Neural progenitor cell (in vitro differentiated cells): ENCODE results near the gene TRAK1. TPM values are rescaled to one million over a fixed set of nuclear protein-coding genes. Genes with fewer than 3 reads are reported as not detected.
"Not testable (repeated sequence)": the region's sequence is repeated elsewhere in the genome, so short reads cannot be mapped to it uniquely, and the experiment has no call there.

ENCODE experiments used
- DNase-seq: peaks from one replicate; pipeline ENCODE4 v3.0.0-alpha.2; 2016; ENCODE audit warnings: low spot score
- H2AFZ ChIP-seq: fragments of 200-600 bp; sonication (generic); replicated peaks from 2 replicates; pipeline ENCODE4 v1.6.1; 2016; ENCODE audit warnings: antibody characterized with exemption
- H3F3A ChIP-seq: fragments of 200-600 bp; sonication (generic); 2 replicates; pipeline ENCODE4 v1.6.1; 2016; ENCODE audit warnings: antibody characterized with exemption, low read depth
- H3K27ac ChIP-seq: fragments of 200-600 bp; sonication (generic); 2 replicates; pipeline ENCODE4 v1.5.1; 2016; ENCODE audit warnings: mild to moderate bottlenecking
- H3K27me3 ChIP-seq: fragments of 200-600 bp; sonication (generic); 2 replicates; pipeline ENCODE4 v1.6.1; 2016; ENCODE audit warnings: mild to moderate bottlenecking, moderate library complexity
- H3K36me3 ChIP-seq: fragments of 200-600 bp; sonication (generic); 2 replicates; pipeline ENCODE4 v1.5.1; 2016
- H3K4me1 ChIP-seq: fragments of 200-600 bp; sonication (generic); 2 replicates; pipeline ENCODE4 v1.6.1; 2016; ENCODE audit warnings: mixed run types
- H3K4me2 ChIP-seq: fragments of 200-600 bp; sonication (generic); 2 replicates; pipeline ENCODE4 v1.6.1; 2016
- H3K4me3 ChIP-seq: fragments of 200-600 bp; sonication (generic); 2 replicates; pipeline ENCODE4 v1.5.1; 2016
- H3K79me2 ChIP-seq: fragments of 200-600 bp; sonication (generic); 2 replicates; pipeline ENCODE4 v1.6.1; 2016; ENCODE audit warnings: low read depth
- H3K9ac ChIP-seq: fragments of 200-600 bp; sonication (generic); 2 replicates; pipeline ENCODE4 v1.6.1; 2016
- H3K9me3 ChIP-seq: fragments of 200-600 bp; sonication (generic); 2 replicates; pipeline ENCODE4 v1.5.1; 2016; ENCODE audit warnings: low read depth
- H4K20me1 ChIP-seq: fragments of 200-600 bp; sonication (generic); 2 replicates; pipeline ENCODE4 v1.6.1; 2016; ENCODE audit warnings: low read depth
- H3K27ac Mint-ChIP-seq: 3 replicates; pipeline ENCODE4 v1.8.0; 2021; ENCODE audit warnings: mixed read lengths
- H3K27me3 Mint-ChIP-seq: 2 replicates; pipeline ENCODE4 v1.8.0; 2022; ENCODE audit warnings: low read depth, mild to moderate bottlenecking, inconsistent platforms, moderate library complexity, mixed read lengths; ENCODE audit not compliant: insufficient read depth
- H3K36me3 Mint-ChIP-seq: 3 replicates; pipeline ENCODE4 v1.8.0; 2021; ENCODE audit warnings: mixed read lengths
- H3K4me1 Mint-ChIP-seq: 3 replicates; pipeline ENCODE4 v1.8.0; 2021; ENCODE audit warnings: mixed read lengths
- H3K4me3 Mint-ChIP-seq: 3 replicates; pipeline ENCODE4 v1.8.0; 2021; ENCODE audit warnings: mild to moderate bottlenecking, moderate library complexity, mixed read lengths
- H3K9me3 Mint-ChIP-seq: 3 replicates; pipeline ENCODE4 v1.8.0; 2020; ENCODE audit warnings: mixed read lengths
- CTCF ChIP-seq: fragments of 200-600 bp; sonication (generic); IDR thresholded peaks from 2 replicates; pipeline ENCODE4 v1.5.1; 2017; ENCODE audit warnings: antibody characterized with exemption, mild to moderate bottlenecking
- EZH2 ChIP-seq: fragments of 200-600 bp; sonication (generic); IDR thresholded peaks from 2 replicates; pipeline ENCODE4 v1.6.1; 2017; ENCODE audit warnings: antibody characterized with exemption, mild to moderate bottlenecking, moderate library complexity
- EZH2phosphoT487 ChIP-seq: fragments of 200-600 bp; sonication (generic); IDR thresholded peaks from 2 replicates; pipeline ENCODE4 v1.6.1; 2017; ENCODE audit warnings: antibody characterized with exemption
- total RNA-seq: library from RNA; depleted of rRNA; stranded (reverse); fragments of >200 nt; gene quantifications from 2 replicates; pipeline ENCODE4 v1.2.3, GENCODE V29; 2015; ENCODE audit warnings: low replicate concordance

TRAK1 gene
- total RNA-seq, 1 donor from 2014 or later: 32.2 TPM

- peaks cover 27% of the 10 kb centered on the region for H3F3A ChIP-seq
- H3K4me3 ChIP-seq: no peak overlapping the region
- H3K9me3 ChIP-seq: no peaks in the 10 kb centered on the region
- no peak overlapping the region for H2AFZ ChIP-seq
- no peak overlapping the region for H3K9ac ChIP-seq
- no peaks in the 10 kb centered on the region for H3K27me3 ChIP-seq
- Mint-ChIP-seq H3K4me3 (no peak overlapping the region), H3K27ac (peak overlapping the region; percentile 98), H3K9me3 (peaks cover 2% of the 10 kb centered on the region), H3K36me3 (peaks cover 4% of the 10 kb centered on the region), H3K27me3 (no peaks in the 10 kb centered on the region), H3K4me1 (peaks cover 64% of the 10 kb centered on the region)
- peaks cover 20% of the 10 kb centered on the region for H4K20me1 ChIP-seq
- peaks cover 39% of the 10 kb centered on the region for H3K4me1 ChIP-seq
- H3K27ac ChIP-seq: no peak overlapping the region
- H3K4me2 ChIP-seq: peak overlapping the region; percentile 34
- no peak for DNase-seq
- H3K79me2 ChIP-seq: peaks cover 88% of the 10 kb centered on the region
- H3K36me3 ChIP-seq: no peaks in the 10 kb centered on the region
- no peak for TF ChIP-seq EZH2
Observed at GRCh38 chr3:42045708-42046243, 45.4 kb upstream of the TRAK1 start.

- H3K27me3 ChIP-seq, DNase-seq, H3K27me3 Mint-ChIP-seq, H3K27ac ChIP-seq, H2AFZ ChIP-seq, H3K36me3 ChIP-seq, H3K9me3 ChIP-seq, H3K9me3 Mint-ChIP-seq, H3K27ac Mint-ChIP-seq, H3K4me3 ChIP-seq, H3K36me3 Mint-ChIP-seq, H3K4me3 Mint-ChIP-seq, H3K9ac ChIP-seq, H3K4me2 ChIP-seq: not testable (repeated sequence)
- peaks cover 38% of the 10 kb centered on the region for H4K20me1 ChIP-seq
- peaks cover 73% of the 10 kb centered on the region for H3K4me1 Mint-ChIP-seq
- peaks cover 32% of the 10 kb centered on the region for H3F3A ChIP-seq
- peaks cover 57% of the 10 kb centered on the region for H3K4me1 ChIP-seq
- peaks cover 88% of the 10 kb centered on the region for H3K79me2 ChIP-seq
Observed at GRCh38 chr3:42048526-42048925, 42.6 kb upstream of the TRAK1 start.

GRCh38 chr3:42050126-42050525, 41.0 kb upstream of the TRAK1 start:
- H3K4me1 Mint-ChIP-seq: peaks cover 67% of the 10 kb centered on the region
- Histone ChIP-seq H2AFZ (no peak overlapping the region), H3K79me2 (peaks cover 88% of the 10 kb centered on the region), H3K4me2 (no peak overlapping the region), H3K27me3 (no peaks in the 10 kb centered on the region), H3K27ac (no peak overlapping the region), H3K4me3 (no peak overlapping the region), H3K9me3 (no peaks in the 10 kb centered on the region), H3K36me3 (no peaks in the 10 kb centered on the region), H3K4me1 (peaks cover 56% of the 10 kb centered on the region), H4K20me1 (peaks cover 47% of the 10 kb centered on the region), H3K9ac (no peak overlapping the region), H3F3A (peaks cover 36% of the 10 kb centered on the region)
- no peak for TF ChIP-seq CTCF
- TF ChIP-seq EZH2: no peak
- TF ChIP-seq EZH2phosphoT487: no peak
- no peak overlapping the region for H3K4me3 Mint-ChIP-seq
- H3K27me3 Mint-ChIP-seq: no peaks in the 10 kb centered on the region
- H3K27ac Mint-ChIP-seq: no peak overlapping the region
- DNase-seq: no peak
- peaks cover 2% of the 10 kb centered on the region for H3K36me3 Mint-ChIP-seq
- H3K9me3 Mint-ChIP-seq: peaks cover 2% of the 10 kb centered on the region

- peaks cover 33% of the 10 kb centered on the region for H3F3A ChIP-seq
- TF ChIP-seq EZH2phosphoT487: no peak
- no peak overlapping the region for H3K9ac ChIP-seq
- H2AFZ ChIP-seq: no peak overlapping the region
- Mint-ChIP-seq H3K27me3 (no peaks in the 10 kb centered on the region), H3K36me3 (peaks cover 5% of the 10 kb centered on the region), H3K4me1 (peaks cover 62% of the 10 kb centered on the region), H3K4me3 (peak overlapping the region; percentile 24), H3K9me3 (peaks cover 2% of the 10 kb centered on the region), H3K27ac (peak overlapping the region; percentile 99)
- H3K4me2 ChIP-seq: peak overlapping the region; percentile 78
- H3K79me2 ChIP-seq: peaks cover 88% of the 10 kb centered on the region
- no peaks in the 10 kb centered on the region for H3K27me3 ChIP-seq
- peaks cover 37% of the 10 kb centered on the region for H4K20me1 ChIP-seq
- no peaks in the 10 kb centered on the region for H3K36me3 ChIP-seq
- no peaks in the 10 kb centered on the region for H3K9me3 ChIP-seq
- no peak for DNase-seq
- H3K4me3 ChIP-seq: no peak overlapping the region
- H3K4me1 ChIP-seq: peaks cover 45% of the 10 kb centered on the region
- H3K27ac ChIP-seq: no peak overlapping the region
Observed at GRCh38 chr3:42051384-42052131, 39.6 kb upstream of the TRAK1 start.
